ENCODE measurements around the gene ASPHD1. TPM values are rescaled to one million over a fixed set of nuclear protein-coding genes. Genes with fewer than 3 reads are reported as not detected.

ASPHD1 gene
- polyA plus RNA-seq, 3 donors = not detected

DNA sequence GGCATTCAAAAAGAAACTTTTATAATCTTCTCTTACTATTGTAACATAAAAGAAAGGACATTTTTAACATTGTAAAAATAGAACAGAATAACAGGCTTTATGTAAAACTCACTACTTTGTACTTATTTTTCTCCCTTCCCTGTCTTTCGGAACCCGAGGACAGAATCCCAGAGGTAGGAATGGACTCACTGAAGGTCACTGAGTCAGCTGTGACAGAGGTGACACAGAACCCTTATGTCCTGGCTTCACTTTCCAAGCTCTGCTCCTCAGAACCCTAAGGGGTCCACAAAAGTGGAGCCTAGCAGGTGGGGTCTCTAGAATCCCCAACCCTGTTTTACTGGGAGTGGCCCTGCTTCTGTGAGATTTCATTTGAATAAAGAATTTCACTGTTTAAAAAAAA, 22.0 kb downstream of the ASPHD1 start:
- no peak overlapping the region for H3K4me3 Mint-ChIP-seq
- DNase-seq = no peak
- peaks cover 0 to 3% (median 0%) of the 10 kb centered on the region in 3 donors for H3K27me3 Mint-ChIP-seq (ENCODE audit: low read depth in 3 of 3)
- H3K27ac Mint-ChIP-seq = no peak overlapping the region
- Histone ChIP-seq H3K27me3 (ENCODE audit: control insufficient read depth in 2 of 2, insufficient read depth in 2 of 2, low read length in 2 of 2) (no peaks in the 10 kb centered on the region), H3K4me3 (replicated peaks in 1 of 3; ENCODE audit: low read depth in 2 of 3, low read length in 3 of 3) (no peak overlapping the region), H4K20me1 (ENCODE audit: insufficient read depth, low read length) (peaks cover 42% of the 10 kb centered on the region), H3K79me2 (ENCODE audit: insufficient read depth, low read length) (peaks cover 36% of the 10 kb centered on the region), H3K27ac (ENCODE audit: low read depth in 1 of 2, low read length in 2 of 2) (no peak overlapping the region), H3K9ac (ENCODE audit: insufficient read depth, low read length, poor library complexity, severe bottlenecking) (no peak overlapping the region), H3K9me3 (replicated peaks in 1 of 2; ENCODE audit: control insufficient read depth in 1 of 2, insufficient read depth in 1 of 2, low read length in 2 of 2) (no peaks in the 10 kb centered on the region), H3K4me1 (ENCODE audit: control insufficient read depth in 1 of 2, insufficient read depth in 2 of 2, low read length in 2 of 2) (peaks cover 16 to 23% of the 10 kb centered on the region in 2 donors), H3K36me3 (replicated peaks in 1 of 2; ENCODE audit: control insufficient read depth in 1 of 2, insufficient read depth in 2 of 2, low read length in 2 of 2) (peaks cover 49 to 56% of the 10 kb centered on the region in 2 donors), H3K4me2 (replicated peaks; ENCODE audit: extremely low read depth, low read length, poor library complexity, severe bottlenecking) (no peak overlapping the region), H2AFZ (ENCODE audit: insufficient read depth, low read depth, low read length, poor library complexity, severe bottlenecking) (no peak overlapping the region)
- peaks cover 26% of the 10 kb centered on the region for H3K4me1 Mint-ChIP-seq
- TF ChIP-seq, protein P1, sequence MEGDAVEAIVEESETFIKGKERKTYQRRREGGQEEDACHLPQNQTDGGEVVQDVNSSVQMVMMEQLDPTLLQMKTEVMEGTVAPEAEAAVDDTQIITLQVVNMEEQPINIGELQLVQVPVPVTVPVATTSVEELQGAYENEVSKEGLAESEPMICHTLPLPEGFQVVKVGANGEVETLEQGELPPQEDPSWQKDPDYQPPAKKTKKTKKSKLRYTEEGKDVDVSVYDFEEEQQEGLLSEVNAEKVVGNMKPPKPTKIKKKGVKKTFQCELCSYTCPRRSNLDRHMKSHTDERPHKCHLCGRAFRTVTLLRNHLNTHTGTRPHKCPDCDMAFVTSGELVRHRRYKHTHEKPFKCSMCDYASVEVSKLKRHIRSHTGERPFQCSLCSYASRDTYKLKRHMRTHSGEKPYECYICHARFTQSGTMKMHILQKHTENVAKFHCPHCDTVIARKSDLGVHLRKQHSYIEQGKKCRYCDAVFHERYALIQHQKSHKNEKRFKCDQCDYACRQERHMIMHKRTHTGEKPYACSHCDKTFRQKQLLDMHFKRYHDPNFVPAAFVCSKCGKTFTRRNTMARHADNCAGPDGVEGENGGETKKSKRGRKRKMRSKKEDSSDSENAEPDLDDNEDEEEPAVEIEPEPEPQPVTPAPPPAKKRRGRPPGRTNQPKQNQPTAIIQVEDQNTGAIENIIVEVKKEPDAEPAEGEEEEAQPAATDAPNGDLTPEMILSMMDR (IDR thresholded peaks at IDR 0.05) = no peak
- 100% methylated on average over 2 of the region's 2 CpGs for WGBS (ENCODE audit: insufficient coverage)
- H3K9me3 Mint-ChIP-seq = no peaks in the 10 kb centered on the region
- intact Hi-C loops (cut with micrococcal nuclease) = loop anchor here in 1 of 2 donors (10.0 kb wide), 1 partner anchor 58 kb away; the partner anchor contains the start of gene CDIPT
- H3K36me3 Mint-ChIP-seq = peaks cover 47 to 58% of the 10 kb centered on the region in 2 donors

DNA sequence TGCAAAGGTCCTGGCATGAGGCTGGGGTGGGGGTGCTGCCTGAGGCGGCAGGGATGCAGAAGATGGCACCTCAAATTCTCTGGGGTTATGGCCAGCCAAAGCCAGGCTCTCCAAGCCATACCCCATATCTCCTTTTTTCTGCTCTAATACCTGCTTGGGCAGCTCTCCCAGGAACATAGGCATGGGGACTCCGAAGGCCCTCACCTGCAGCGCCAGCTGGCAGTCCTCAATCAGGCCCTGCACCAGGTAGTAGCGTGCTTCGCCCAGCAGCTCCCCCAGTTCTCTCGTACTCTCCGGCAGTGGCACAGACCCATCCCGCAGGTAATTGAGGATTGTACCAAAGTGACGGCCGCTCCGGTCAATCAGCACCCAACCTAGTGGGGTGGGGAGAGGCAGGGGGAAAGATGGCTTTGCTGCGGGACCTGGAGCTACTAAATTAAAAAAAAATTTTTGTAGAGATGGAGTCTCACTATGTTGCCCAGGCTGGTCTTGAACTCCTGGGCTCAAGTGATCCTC, 22.8 kb downstream of the ASPHD1 start:
- TF ChIP-seq, protein P1 (IDR thresholded peaks at IDR 0.05) = no peak
- intact Hi-C loops (cut with micrococcal nuclease) = loop anchor here in 1 of 2 donors (10.0 kb wide), 1 partner anchor 58 kb away; the partner anchor contains the start of gene CDIPT
- Mint-ChIP-seq H3K4me1 (peaks cover 29% of the 10 kb centered on the region), H3K27ac (no peak overlapping the region), H3K4me3 (no peak overlapping the region), H3K27me3 (ENCODE audit: low read depth in 3 of 3) (peaks cover 0 to 3% (median 0%) of the 10 kb centered on the region in 3 donors), H3K36me3 (peaks cover 42 to 51% of the 10 kb centered on the region in 2 donors), H3K9me3 (no peaks in the 10 kb centered on the region)
- Histone ChIP-seq H3K4me3 (replicated peaks in 1 of 3; ENCODE audit: low read depth in 2 of 3, low read length in 3 of 3) (no peak overlapping the region), H4K20me1 (ENCODE audit: insufficient read depth, low read length) (peaks cover 42% of the 10 kb centered on the region), H3K4me2 (replicated peaks; ENCODE audit: extremely low read depth, low read length, poor library complexity, severe bottlenecking) (no peak overlapping the region), H3K9ac (ENCODE audit: insufficient read depth, low read length, poor library complexity, severe bottlenecking) (no peak overlapping the region), H3K4me1 (ENCODE audit: control insufficient read depth in 1 of 2, insufficient read depth in 2 of 2, low read length in 2 of 2) (peaks cover 16 to 23% of the 10 kb centered on the region in 2 donors), H2AFZ (ENCODE audit: insufficient read depth, low read depth, low read length, poor library complexity, severe bottlenecking) (no peak overlapping the region), H3K27ac (ENCODE audit: low read depth in 1 of 2, low read length in 2 of 2) (no peak overlapping the region), H3K79me2 (ENCODE audit: insufficient read depth, low read length) (peaks cover 36% of the 10 kb centered on the region), H3K36me3 (replicated peaks in 1 of 2; ENCODE audit: control insufficient read depth in 1 of 2, insufficient read depth in 2 of 2, low read length in 2 of 2) (peaks cover 46 to 49% of the 10 kb centered on the region in 2 donors), H3K27me3 (ENCODE audit: control insufficient read depth in 2 of 2, insufficient read depth in 2 of 2, low read length in 2 of 2) (no peaks in the 10 kb centered on the region), H3K9me3 (replicated peaks in 1 of 2; ENCODE audit: control insufficient read depth in 1 of 2, insufficient read depth in 1 of 2, low read length in 2 of 2) (no peaks in the 10 kb centered on the region)
- DNase-seq = no peak
- WGBS (ENCODE audit: insufficient coverage) = 100% methylated on average over 5 of the region's 12 CpGs

Data from CD14-positive monocyte (primary cell).